Right lobe of liver (tissue), 6 donors: Measurements from ENCODE around the gene TMTC4. TPM values are rescaled to one million over a fixed set of nuclear protein-coding genes. Genes with fewer than 3 reads are reported as not detected.

ENCODE experiments used
- ATAC-seq, 4 donors: fragments of 200-7000 bp; cut with Tn5 transposase; one replicate each; pipeline ENCODE4 v1.9.1; 2020; ENCODE audit warnings: mild to moderate bottlenecking in 4 of 4, moderate library complexity in 4 of 4
- DNase-seq, 3 donors: peaks; one replicate each; pipeline ENCODE4 v3.0.0-alpha.2; 2020
- H3K27ac ChIP-seq, 3 donors: fragments of 200-600 bp; one replicate each; pipeline ENCODE4 v1.8.0; 2022
- H3K27me3 ChIP-seq, 2 donors: fragments of 200-600 bp; one replicate each; pipeline ENCODE4 v1.8.0; 2022
- H3K36me3 ChIP-seq, 4 donors: fragments of 200-600 bp; sonication (generic) in 1 of 4; one replicate each; pipeline versions ENCODE4 v1.5.1 to v1.8.0; 2017 to 2022; ENCODE audit warnings: control low read depth in 1 of 4
- H3K4me1 ChIP-seq, 4 donors: fragments of 200-600 bp; sonication (generic) in 1 of 4; one replicate each; pipeline versions ENCODE4 v1.5.1 to v1.8.0; 2017 to 2022; ENCODE audit warnings: control low read depth in 1 of 4
- H3K4me3 ChIP-seq, 3 donors: fragments of 200-600 bp; one replicate each; pipeline ENCODE4 v1.8.0; 2022
- H3K9me3 ChIP-seq, 4 donors: fragments of 200-600 bp; sonication (generic) in 1 of 4; one replicate each; pipeline versions ENCODE4 v1.5.1 to v1.8.0; 2017 to 2022; ENCODE audit warnings: control low read depth in 1 of 4
- CTCF ChIP-seq, 4 donors: fragments of 200-600 bp in 3 of 4; fragments of 450-650 bp in 1 of 4; IDR thresholded peaks; one replicate each; pipeline versions ENCODE4 v1.5.1 to v1.8.0; 2016 to 2022; ENCODE audit warnings: antibody characterized with exemption in 4 of 4, mild to moderate bottlenecking in 2 of 4
- POLR2A ChIP-seq: fragments of 450-650 bp; IDR thresholded peaks from one replicate; pipeline ENCODE4 v1.6.1; 2017; ENCODE audit warnings: antibody characterized with exemption, mild to moderate bottlenecking
- WGBS: methylation state at CpG from one replicate; pipeline ENCODE4 v1.1.6; 2018; ENCODE audit warnings: low coverage, low lambda C conversion rate; ENCODE audit not compliant: insufficient coverage; ENCODE audit errors: missing lambda C conversion rate; 5-methylcytosine and 5-hydroxymethylcytosine counted together
- intact Hi-C, 2 donors: fragments of 100-400 bp; cut with DNase I; formaldehyde crosslinking; loops; one replicate each; pipeline versions ENCODE4 v1.11.2 to v1.14.1; 2022
- total RNA-seq, 6 experiments: library from RNA; depleted of rRNA in 2 of 6; stranded (reverse); fragments of >200 nt in 2 of 6; fragmentation: NEBNext Ultra II Directional in 3 of 6; extraction: Animal tissue kit (Norgen Biotek cat#: 25700) in 3 of 6; gene quantifications; one replicate each; pipeline versions ENCODE4 v1.1.0 to v1.2.4, GENCODE V29; 2016 to 2023
- donor health status: DM: no; HTN: yes; CAD: no.
- donor health status: DM: no; HTN: no; CAD: no.
- donor health status: DM: no; HTN: no; CAD: no.
- donor health status: DM: no; HTN: yes; CAD: no.
- donor health status: DM: no; HTN: yes; CAD: no.

TMTC4 gene
- total RNA-seq, 6 experiments from 2014 or later = 10.7 to 17.9 (median 14.1) TPM

GRCh38 chr13:100637796-100638195 is 36.8 kb downstream of the TMTC4 start:
- H3K4me1 ChIP-seq = no peaks in the 10 kb centered on the region
- TF ChIP-seq POLR2A (no peak), CTCF (IDR thresholded peaks at IDR 0.05) (no peak)
- H3K27me3 ChIP-seq = no peaks in the 10 kb centered on the region
- no peak overlapping the region for H3K4me3 ChIP-seq
- H3K9me3 ChIP-seq = no peaks in the 10 kb centered on the region
- no peak overlapping the region for H3K27ac ChIP-seq
- DNase-seq (no peak), ATAC-seq (no peak)
- intact Hi-C loops = no loop called here
- H3K36me3 ChIP-seq = peaks cover 0 to 44% (median 14%) of the 10 kb centered on the region in 4 donors
- 84% methylated on average over 4 of the region's 5 CpGs for WGBS

GRCh38 chr13:100637380-100637779 is 37.2 kb downstream of the TMTC4 start:
- WGBS = 85% methylated on average over 5 of the region's 16 CpGs
- intact Hi-C loops = no loop called here
- ATAC-seq = no peak
- no peak overlapping the region for H3K4me3 ChIP-seq
- no peak overlapping the region for H3K27ac ChIP-seq
- no peak for DNase-seq
- TF ChIP-seq CTCF (IDR thresholded peaks at IDR 0.05) (no peak), POLR2A (no peak)
- no peaks in the 10 kb centered on the region for H3K27me3 ChIP-seq
- H3K9me3 ChIP-seq = no peaks in the 10 kb centered on the region
- peaks cover 0 to 44% (median 14%) of the 10 kb centered on the region in 4 donors for H3K36me3 ChIP-seq
- H3K4me1 ChIP-seq = no peaks in the 10 kb centered on the region

- H3K36me3 ChIP-seq = peaks cover 0 to 41% (median 11%) of the 10 kb centered on the region in 4 donors
- no peak overlapping the region for H3K27ac ChIP-seq
- DNase-seq = no peak
- ATAC-seq = no peak
- 95% methylated on average over 7 of the region's 7 CpGs for WGBS
- H3K4me3 ChIP-seq = no peak overlapping the region
- intact Hi-C loops = no loop called here
- no peaks in the 10 kb centered on the region for H3K4me1 ChIP-seq
- no peak for TF ChIP-seq CTCF (IDR thresholded peaks at IDR 0.05)
- no peak for TF ChIP-seq POLR2A
- H3K9me3 ChIP-seq = no peaks in the 10 kb centered on the region
- H3K27me3 ChIP-seq = no peaks in the 10 kb centered on the region
Measured at GRCh38 chr13:100636441-100636840, 38.2 kb downstream of the TMTC4 start.

- no peak overlapping the region for H3K4me3 ChIP-seq
- H3K36me3 ChIP-seq = peaks cover 0 to 41% (median 11%) of the 10 kb centered on the region in 4 donors
- H3K9me3 ChIP-seq = no peaks in the 10 kb centered on the region
- intact Hi-C loops = no loop called here
- DNase-seq (no peak), ATAC-seq (no peak)
- H3K27ac ChIP-seq = no peak overlapping the region
- no peaks in the 10 kb centered on the region for H3K4me1 ChIP-seq
- TF ChIP-seq POLR2A = no peak
- no peak for TF ChIP-seq CTCF (IDR thresholded peaks at IDR 0.05)
- no peaks in the 10 kb centered on the region for H3K27me3 ChIP-seq
- WGBS = 95% methylated on average over 7 of the region's 7 CpGs
Measured at GRCh38 chr13:100636004-100636403, 38.6 kb downstream of the TMTC4 start.

- Histone ChIP-seq H3K27ac (no peak overlapping the region), H3K9me3 (no peaks in the 10 kb centered on the region), H3K4me3 (no peak overlapping the region), H3K36me3 (peaks cover 0 to 41% (median 11%) of the 10 kb centered on the region in 4 donors), H3K4me1 (no peaks in the 10 kb centered on the region), H3K27me3 (no peaks in the 10 kb centered on the region)
- ATAC-seq (no peak), DNase-seq (no peak)
- 87% methylated on average over 12 of the region's 12 CpGs for WGBS
- intact Hi-C loops = no loop called here
- TF ChIP-seq CTCF (IDR thresholded peaks at IDR 0.05) = no peak
- no peak for TF ChIP-seq POLR2A
Measured at GRCh38 chr13:100634696-100635095, 39.9 kb downstream of the TMTC4 start.
